Measurements from ENCODE around the gene PTPRF.

The PTPRF gene

DNA sequence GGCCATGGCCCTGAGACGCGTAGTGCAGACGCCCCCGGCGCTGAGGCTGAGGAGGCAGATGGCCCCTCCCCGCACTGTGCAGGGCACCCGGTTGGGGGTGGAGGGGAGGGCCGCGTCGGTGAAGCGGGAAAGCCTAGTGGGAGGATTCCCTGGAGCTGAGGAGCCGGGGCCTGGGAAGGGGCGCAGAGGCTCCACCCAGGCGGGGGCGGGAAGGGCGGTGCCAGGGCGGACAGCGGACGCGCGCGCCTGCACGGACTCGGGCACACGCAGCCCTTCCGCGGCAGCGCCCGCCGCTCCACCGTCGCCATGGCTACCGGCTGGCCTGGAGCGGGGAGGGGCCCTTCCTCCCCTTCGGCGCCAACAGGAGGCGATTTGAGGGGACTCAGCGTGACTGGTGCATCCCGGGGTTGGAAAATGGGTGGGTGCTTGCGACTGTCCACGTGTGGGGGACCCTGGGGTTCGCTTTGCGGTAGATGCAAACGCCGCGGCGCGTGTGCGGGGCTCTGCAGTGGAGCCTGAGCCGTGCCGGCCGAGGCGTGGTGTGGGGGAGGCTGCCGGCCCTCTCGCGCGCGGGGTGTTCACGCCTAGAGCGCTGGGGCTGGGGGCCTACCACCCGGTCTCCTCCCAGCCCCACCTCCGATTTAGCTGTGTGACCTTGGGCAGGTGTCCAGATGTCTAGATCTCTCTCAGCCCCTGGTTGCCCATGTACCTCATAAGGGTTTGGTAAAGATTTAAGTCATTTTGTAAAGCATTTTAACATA lies 35.1 kb downstream of the PTPRF start:
- H4K20me1 ChIP-seq (ENCODE audit: low read depth, low read length) = no peaks in the 10 kb centered on the region
- no peaks in the 10 kb centered on the region for H3K9me3 ChIP-seq (ENCODE audit: insufficient read depth, low read length)
- H3K36me3 ChIP-seq (ENCODE audit: low read length) = no peaks in the 10 kb centered on the region
- no peaks in the 10 kb centered on the region for H3K79me2 ChIP-seq (ENCODE audit: insufficient read depth, low read length)
- H3K9ac ChIP-seq (ENCODE audit: low read length) = no peak overlapping the region
- no peak overlapping the region for H2AFZ ChIP-seq (ENCODE audit: low read depth, low read length, severe bottlenecking)
- H3F3A ChIP-seq (ENCODE audit: insufficient read depth) = no peaks in the 10 kb centered on the region
- H3K9me2 ChIP-seq (replicated peaks; ENCODE audit: insufficient read depth, low read length) = no peaks in the 10 kb centered on the region
- no peak overlapping the region for H3K4me3 ChIP-seq (ENCODE audit: insufficient read depth, low read length, poor library complexity, severe bottlenecking)
- H3K27ac ChIP-seq (ENCODE audit: low read depth, low read length) = no peak overlapping the region
- H3K27me3 ChIP-seq (ENCODE audit: low read length) = no peaks in the 10 kb centered on the region
- TF ChIP-seq EZH2phosphoT487 (conservative IDR thresholded peaks at IDR 0.05; ENCODE audit: low read length) = no peak
- TF ChIP-seq, protein P1, sequence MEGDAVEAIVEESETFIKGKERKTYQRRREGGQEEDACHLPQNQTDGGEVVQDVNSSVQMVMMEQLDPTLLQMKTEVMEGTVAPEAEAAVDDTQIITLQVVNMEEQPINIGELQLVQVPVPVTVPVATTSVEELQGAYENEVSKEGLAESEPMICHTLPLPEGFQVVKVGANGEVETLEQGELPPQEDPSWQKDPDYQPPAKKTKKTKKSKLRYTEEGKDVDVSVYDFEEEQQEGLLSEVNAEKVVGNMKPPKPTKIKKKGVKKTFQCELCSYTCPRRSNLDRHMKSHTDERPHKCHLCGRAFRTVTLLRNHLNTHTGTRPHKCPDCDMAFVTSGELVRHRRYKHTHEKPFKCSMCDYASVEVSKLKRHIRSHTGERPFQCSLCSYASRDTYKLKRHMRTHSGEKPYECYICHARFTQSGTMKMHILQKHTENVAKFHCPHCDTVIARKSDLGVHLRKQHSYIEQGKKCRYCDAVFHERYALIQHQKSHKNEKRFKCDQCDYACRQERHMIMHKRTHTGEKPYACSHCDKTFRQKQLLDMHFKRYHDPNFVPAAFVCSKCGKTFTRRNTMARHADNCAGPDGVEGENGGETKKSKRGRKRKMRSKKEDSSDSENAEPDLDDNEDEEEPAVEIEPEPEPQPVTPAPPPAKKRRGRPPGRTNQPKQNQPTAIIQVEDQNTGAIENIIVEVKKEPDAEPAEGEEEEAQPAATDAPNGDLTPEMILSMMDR (IDR thresholded peaks at IDR 0.05; ENCODE audit: insufficient read depth, low read length, poor library complexity, severe bottlenecking) = no peak
- H3K4me2 ChIP-seq (ENCODE audit: low read depth, low read length, poor library complexity, severe bottlenecking) = no peak overlapping the region

DNA sequence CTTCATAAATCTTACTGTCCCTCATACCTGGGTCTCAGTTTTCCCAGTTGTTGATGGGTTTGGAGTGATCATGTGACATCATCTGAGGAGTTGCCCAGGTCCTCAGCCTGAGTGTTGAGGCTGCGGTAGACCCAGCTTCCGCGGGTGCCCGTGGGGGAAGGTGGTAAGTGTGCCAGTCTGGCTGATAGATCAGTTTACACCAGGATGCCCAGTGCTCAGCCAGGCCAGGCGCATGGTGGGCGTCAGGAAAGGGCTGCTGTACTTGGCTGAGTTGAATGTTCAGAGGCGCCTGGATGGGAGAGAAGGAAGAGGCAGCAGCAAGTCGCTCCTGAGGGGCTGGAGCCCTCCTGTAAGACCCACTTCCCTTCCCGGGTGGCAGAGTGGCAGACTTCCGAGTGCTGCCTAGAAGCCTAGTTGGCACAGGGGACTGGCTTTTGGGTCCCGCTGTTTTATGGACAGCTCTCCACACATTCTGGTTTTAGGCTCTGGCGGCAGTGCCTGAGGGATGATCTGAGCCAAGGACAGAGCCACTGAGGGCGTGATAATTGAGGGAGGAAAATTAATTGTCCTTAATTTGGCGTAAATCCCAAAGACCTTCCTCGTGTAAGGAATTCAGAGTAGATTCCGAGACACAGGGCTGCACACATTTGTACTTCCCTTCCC lies 35.8 kb downstream of the PTPRF start:
- H3F3A ChIP-seq (ENCODE audit: insufficient read depth) = no peaks in the 10 kb centered on the region
- H2AFZ ChIP-seq (ENCODE audit: low read depth, low read length, severe bottlenecking) = no peak overlapping the region
- H3K79me2 ChIP-seq (ENCODE audit: insufficient read depth, low read length) = no peaks in the 10 kb centered on the region
- H3K9me2 ChIP-seq (replicated peaks; ENCODE audit: insufficient read depth, low read length) = no peaks in the 10 kb centered on the region
- H3K4me3 ChIP-seq (ENCODE audit: insufficient read depth, low read length, poor library complexity, severe bottlenecking) = no peak overlapping the region
- no peaks in the 10 kb centered on the region for H3K9me3 ChIP-seq (ENCODE audit: insufficient read depth, low read length)
- no peak overlapping the region for H3K4me2 ChIP-seq (ENCODE audit: low read depth, low read length, poor library complexity, severe bottlenecking)
- H3K27ac ChIP-seq (ENCODE audit: low read depth, low read length) = no peak overlapping the region
- no peaks in the 10 kb centered on the region for H3K36me3 ChIP-seq (ENCODE audit: low read length)
- H3K9ac ChIP-seq (ENCODE audit: low read length) = no peak overlapping the region
- H4K20me1 ChIP-seq (ENCODE audit: low read depth, low read length) = no peaks in the 10 kb centered on the region
- no peak for TF ChIP-seq EZH2phosphoT487 (conservative IDR thresholded peaks at IDR 0.05; ENCODE audit: low read length)
- TF ChIP-seq, protein P1 (IDR thresholded peaks at IDR 0.05; ENCODE audit: insufficient read depth, low read length, poor library complexity, severe bottlenecking) = no peak
- H3K27me3 ChIP-seq (ENCODE audit: low read length) = no peaks in the 10 kb centered on the region

DNA sequence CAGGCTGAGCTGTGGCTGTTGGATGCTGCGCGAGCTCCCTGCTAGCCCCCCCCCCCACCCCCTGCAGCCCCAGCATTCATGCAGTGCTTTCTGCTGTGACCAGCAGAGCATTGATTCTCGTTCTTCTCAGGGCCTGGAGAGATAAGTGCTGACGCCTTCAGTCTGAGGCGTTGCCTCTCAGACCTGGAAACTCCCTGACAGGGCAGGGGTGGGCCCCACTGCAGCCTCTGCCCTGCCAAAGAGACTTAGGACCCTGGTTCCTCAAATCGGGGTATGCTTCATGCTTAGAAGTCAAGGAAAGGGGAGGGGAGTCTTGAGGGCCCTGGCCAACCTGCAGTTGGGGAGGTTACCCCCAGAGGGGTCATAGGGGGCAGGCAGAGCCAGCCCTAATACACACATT lies 38.5 kb downstream of the PTPRF start:
- H3K27ac ChIP-seq (ENCODE audit: low read depth, low read length) = no peak overlapping the region

More for the DNA sequence above, 38.5 kb downstream of the PTPRF start:
- Histone ChIP-seq H3K79me2 (ENCODE audit: insufficient read depth, low read length) (no peaks in the 10 kb centered on the region), H2AFZ (ENCODE audit: low read depth, low read length, severe bottlenecking) (no peak overlapping the region), H3F3A (ENCODE audit: insufficient read depth) (no peaks in the 10 kb centered on the region), H3K9ac (ENCODE audit: low read length) (no peak overlapping the region), H3K4me3 (ENCODE audit: insufficient read depth, low read length, poor library complexity, severe bottlenecking) (no peak overlapping the region), H3K36me3 (ENCODE audit: low read length) (no peaks in the 10 kb centered on the region), H3K9me3 (ENCODE audit: insufficient read depth, low read length) (no peaks in the 10 kb centered on the region), H3K4me2 (ENCODE audit: low read depth, low read length, poor library complexity, severe bottlenecking) (no peak overlapping the region), H3K9me2 (replicated peaks; ENCODE audit: insufficient read depth, low read length) (no peaks in the 10 kb centered on the region), H4K20me1 (ENCODE audit: low read depth, low read length) (no peaks in the 10 kb centered on the region), H3K27me3 (ENCODE audit: low read length) (no peaks in the 10 kb centered on the region)
- no peak for TF ChIP-seq EZH2phosphoT487 (conservative IDR thresholded peaks at IDR 0.05; ENCODE audit: low read length)
- TF ChIP-seq, protein P1 (IDR thresholded peaks at IDR 0.05; ENCODE audit: insufficient read depth, low read length, poor library complexity, severe bottlenecking) = no peak
